IMR-90 (cell line): ENCODE results near the gene OR4E1. TPM values are rescaled to one million over a fixed set of nuclear protein-coding genes. Genes with fewer than 3 reads are reported as not detected.

Experiments
- ATAC-seq: fragments of 200-7000 bp; cut with Tn5 transposase; 2 replicates; pipeline ENCODE4 v1.9.1; 2020; ENCODE audit warnings: low read depth, mild to moderate bottlenecking, moderate library complexity
- BruUV-seq: library from RNA; stranded (reverse); fragments of 400-500 nt; replicated peaks from 2 replicates; lab custom pipeline; 2021; lab: Mats Ljungman, UMichigan
- CTCF ChIA-PET: fragments of 300-600 bp; formaldehyde crosslinking; extraction: SDS; loops from one replicate; lab custom pipeline; 2021; ENCODE audit warnings: antibody characterized with exemption; lab: Yijun Ruan, JAX
- POLR2A ChIA-PET: fragments of 300-600 bp; sonication (Branson Sonifier 250); formaldehyde crosslinking; loops from one replicate; lab custom pipeline; 2022; ENCODE audit warnings: antibody characterized with exemption; ENCODE audit not compliant: unreplicated experiment; lab: Charles Lee
- DNase-seq: peaks from one replicate; pipeline ENCODE4 v3.0.0; 2013
- H2AFZ ChIP-seq: replicated peaks from 2 replicates; pipeline ENCODE3; 2013; ENCODE audit warnings: low read length, mild to moderate bottlenecking; ENCODE audit not compliant: poor library complexity
- H2AK5ac ChIP-seq: 2 replicates; pipeline ENCODE4 v1.6.1; 2013; ENCODE audit warnings: low read depth, low read length, inconsistent platforms
- H2AK9ac ChIP-seq: replicated peaks from 2 replicates; pipeline ENCODE3; 2013; ENCODE audit warnings: mild to moderate bottlenecking, low read depth, low read length, moderate library complexity; ENCODE audit not compliant: poor library complexity
- H2BK120ac ChIP-seq: 2 replicates; pipeline ENCODE4 v1.6.1; 2013; ENCODE audit warnings: low read depth, low read length, inconsistent platforms
- H2BK15ac ChIP-seq: 3 replicates; pipeline ENCODE4 v1.6.1; 2013; ENCODE audit warnings: low read depth, low read length, inconsistent platforms
- H2BK20ac ChIP-seq: 2 replicates; pipeline ENCODE4 v1.6.1; 2013; ENCODE audit warnings: low read depth, mild to moderate bottlenecking, inconsistent platforms, low read length, moderate library complexity
- H2BK5ac ChIP-seq: 2 replicates; pipeline ENCODE4 v1.6.1; 2013; ENCODE audit warnings: mild to moderate bottlenecking, low read depth, low read length, inconsistent platforms; ENCODE audit not compliant: poor library complexity, severe bottlenecking
- H3K14ac ChIP-seq: replicated peaks from 2 replicates; pipeline ENCODE4 v1.6.1; 2013; ENCODE audit warnings: low read depth, low read length, inconsistent platforms
- H3K18ac ChIP-seq: 2 replicates; pipeline ENCODE4 v1.6.1; 2013; ENCODE audit warnings: low read depth, low read length, control low read depth
- H3K23ac ChIP-seq: 2 replicates; pipeline ENCODE4 v1.6.1; 2013; ENCODE audit warnings: low read depth, low read length, inconsistent platforms
- H3K27ac ChIP-seq: 2 replicates; pipeline ENCODE4 v1.5.1; 2013; ENCODE audit warnings: mild to moderate bottlenecking, control low read depth, low read length; ENCODE audit not compliant: insufficient read depth
- H3K27me3 ChIP-seq: 2 replicates; pipeline ENCODE4 v1.6.1; 2013; ENCODE audit warnings: low read length; ENCODE audit not compliant: control insufficient read depth, insufficient read depth
- H3K36me3 ChIP-seq: 2 replicates; pipeline ENCODE4 v1.6.1; 2013; ENCODE audit warnings: low read length, mixed read lengths; ENCODE audit not compliant: control insufficient read depth, insufficient read depth
- H3K4ac ChIP-seq: 2 replicates; pipeline ENCODE4 v1.6.1; 2013; ENCODE audit warnings: low read depth, low read length, inconsistent platforms
- H3K4me1 ChIP-seq: 2 replicates; pipeline ENCODE4 v1.6.1; 2013; ENCODE audit warnings: low read length, mixed read lengths; ENCODE audit not compliant: control insufficient read depth, insufficient read depth
- H3K4me2 ChIP-seq: 2 replicates; pipeline ENCODE4 v1.6.1; 2013; ENCODE audit warnings: low read depth, mild to moderate bottlenecking, control low read depth, low read length, moderate library complexity
- H3K4me3 ChIP-seq: 2 replicates; pipeline ENCODE4 v1.5.1; 2013; ENCODE audit warnings: low read depth, mild to moderate bottlenecking, control low read depth, low read length, moderate library complexity; ENCODE audit not compliant: insufficient read depth
- H3K56ac ChIP-seq: 2 replicates; pipeline ENCODE4 v1.6.1; 2013; ENCODE audit warnings: low read length, inconsistent platforms; ENCODE audit not compliant: insufficient read depth; ENCODE audit errors: extremely low read depth
- H3K79me1 ChIP-seq, 2 experiments: 2 replicates each; pipeline ENCODE4 v1.6.1; 2013; ENCODE audit warnings: low read length in 2 of 2, inconsistent platforms in 1 of 2, low read depth in 1 of 2
- H3K9ac ChIP-seq: 2 replicates; pipeline ENCODE4 v1.6.1; 2013; ENCODE audit warnings: low read depth, low read length, control low read depth
- H3K9me1 ChIP-seq: 2 replicates; pipeline ENCODE4 v1.6.1; 2013; ENCODE audit warnings: low read length, inconsistent platforms; ENCODE audit not compliant: insufficient read depth
- H3K9me3 ChIP-seq: 2 replicates; pipeline ENCODE4 v1.6.1; 2013; ENCODE audit warnings: low read length; ENCODE audit not compliant: control insufficient read depth, insufficient read depth
- H4K20me1 ChIP-seq: 2 replicates; pipeline ENCODE4 v1.6.1; 2013; ENCODE audit warnings: low read length, inconsistent platforms; ENCODE audit not compliant: insufficient read depth
- H4K5ac ChIP-seq: 2 replicates; pipeline ENCODE4 v1.6.1; 2013; ENCODE audit warnings: mild to moderate bottlenecking, low read depth, low read length, control low read depth
- H4K8ac ChIP-seq, 2 experiments: 2 replicates each; pipeline ENCODE4 v1.6.1; 2013; ENCODE audit warnings: low read depth in 2 of 2, low read length in 2 of 2, control low read depth in 1 of 2, inconsistent platforms in 1 of 2
- H4K91ac ChIP-seq: 2 replicates; pipeline ENCODE4 v1.6.1; 2013; ENCODE audit warnings: low read depth, low read length, inconsistent platforms; ENCODE audit not compliant: insufficient read depth
- BHLHE40 ChIP-seq: fragments of 150-350 bp; IDR thresholded peaks from 2 replicates; pipeline ENCODE4 v1.6.1; 2016; ENCODE audit warnings: mild to moderate bottlenecking, low read depth, low read length
- CEBPB ChIP-seq: IDR thresholded peaks from 2 replicates; pipeline ENCODE4 v1.6.1; 2012; ENCODE audit warnings: low read depth, low read length, improper control_type of control experiment
- CHD1 ChIP-seq: IDR thresholded peaks from 2 replicates; pipeline ENCODE4 v1.6.1; 2012; ENCODE audit warnings: low read depth, low read length, improper control_type of control experiment
- CTCF ChIP-seq: conservative IDR thresholded peaks from 2 replicates; pipeline ENCODE4 v1.5.1; 2012; ENCODE audit warnings: mild to moderate bottlenecking, low read depth, low read length, improper control_type of control experiment
- ELK1 ChIP-seq: fragments of 150-350 bp; IDR thresholded peaks from 2 replicates; pipeline ENCODE4 v1.6.1; 2016; ENCODE audit warnings: low read depth, mild to moderate bottlenecking, low read length, moderate library complexity, borderline replicate concordance
- FOS ChIP-seq: fragments of 150-350 bp; IDR thresholded peaks from 2 replicates; pipeline ENCODE4 v1.6.1; 2016; ENCODE audit warnings: low read depth, low read length
- MAFK ChIP-seq: IDR thresholded peaks from 2 replicates; pipeline ENCODE4 v1.6.1; 2012; ENCODE audit warnings: low read depth, low read length, improper control_type of control experiment
- MXI1 ChIP-seq: IDR thresholded peaks from 2 replicates; pipeline ENCODE4 v1.6.1; 2012; ENCODE audit warnings: low read depth, mild to moderate bottlenecking, low read length, moderate library complexity, borderline replicate concordance
- NFE2L2 ChIP-seq: fragments of 150-350 bp; IDR thresholded peaks from 2 replicates; pipeline ENCODE4 v1.6.1; 2016; ENCODE audit warnings: low read depth, mild to moderate bottlenecking, low read length
- POLR2A ChIP-seq: IDR thresholded peaks from 2 replicates; pipeline ENCODE4 v1.6.1; 2012; ENCODE audit warnings: mild to moderate bottlenecking, low read depth, low read length
- RCOR1 ChIP-seq: IDR thresholded peaks from 2 replicates; pipeline ENCODE4 v1.6.1; 2012; ENCODE audit warnings: mild to moderate bottlenecking, low read length, improper control_type of control experiment; ENCODE audit not compliant: insufficient replicate concordance
- RFX5 ChIP-seq: IDR thresholded peaks from 2 replicates; pipeline ENCODE4 v1.8.0; 2012; ENCODE audit warnings: low read depth, mild to moderate bottlenecking, low read length, moderate library complexity
- SMC3 ChIP-seq: fragments of 150-350 bp; IDR thresholded peaks from 2 replicates; pipeline ENCODE4 v1.6.1; 2016; ENCODE audit warnings: low read depth, mild to moderate bottlenecking, antibody characterized with exemption, low read length, moderate library complexity
- USF2 ChIP-seq: fragments of 150-350 bp; IDR thresholded peaks from 2 replicates; pipeline ENCODE4 v1.6.1; 2017; ENCODE audit warnings: mild to moderate bottlenecking, antibody characterized with exemption, low read length, low read depth
- WGBS, 2 experiments: methylation state at CpG; one replicate each; pipeline versions ENCODE4 v1.1.5 to v1.1.7; 2013; ENCODE audit warnings: missing lambda C conversion rate in 2 of 2; ENCODE audit not compliant: insufficient read length in 1 of 2; ENCODE audit errors: extremely low coverage in 2 of 2; 5-methylcytosine and 5-hydroxymethylcytosine counted together
- dilution Hi-C: fragments of 300-500 bp; cut with HindIII; formaldehyde crosslinking; loops from one replicate; pipeline ENCODE4 v1.14.3; 2018; ENCODE audit warnings: low sequenced_read_pairs; ENCODE audit not compliant: unreplicated experiment
- in situ Hi-C: fragments of 300-500 bp; cut with MboI; formaldehyde crosslinking; loops from 3 replicates; pipeline ENCODE4 v1.14.3; 2019; ENCODE audit warnings: low sequenced_read_pairs, inconsistent platforms, mixed read lengths
- intact Hi-C: fragments of 100-400 bp; cut with micrococcal nuclease; formaldehyde crosslinking; loops from 2 replicates; pipeline ENCODE4 v1.10.0; 2022
- polyA plus RNA-seq, 3 experiments: library from polyadenylated mRNA; depleted of rRNA; stranded (reverse); fragments of >200 nt; gene quantifications; 2 replicates each; pipeline ENCODE4 v1.2.3, GENCODE V29; 2012; ENCODE audit warnings: low replicate concordance in 1 of 3
- total RNA-seq: library from RNA; depleted of rRNA; stranded (reverse); fragments of >200 nt; gene quantifications from 2 replicates; pipeline ENCODE4 v1.2.3, GENCODE V29; 2012

Gene OR4E1
- total and polyA plus RNA-seq, 2 of the 4 experiments (the other 2 are of a cell fraction): not detected

GRCh38 chr14:21712036-21712435 is 38.4 kb upstream of the OR4E1 start:
- H3K79me1 ChIP-seq: no peaks in the 10 kb centered on the region
- no peak overlapping the region for H2AK5ac ChIP-seq
- H4K5ac ChIP-seq: no peak overlapping the region
- BruUV-seq: no TSS peak
- TF ChIP-seq USF2 (no peak), RCOR1 (no peak), BHLHE40 (no peak), MXI1 (no peak), CEBPB (no peak), SMC3 (no peak), CHD1 (no peak), MAFK (no peak), RFX5 (no peak), POLR2A (no peak), ELK1 (no peak), CTCF (no peak), NFE2L2 (no peak), FOS (no peak)
- ChIA-PET POLR2A (no interaction called here), CTCF (interaction anchor here (1.2 to 2.2 kb wide), 5 partner anchors 9 to 22 kb away, joined by 3 to 16 read pairs (median 5); no protein-coding TSS in a partner anchor)
- H3K14ac ChIP-seq: no peak overlapping the region
- H3K23ac ChIP-seq: no peak overlapping the region
- no peaks in the 10 kb centered on the region for H3K9me1 ChIP-seq
- DNase-seq (no peak), ATAC-seq (no peak)
- H2BK15ac ChIP-seq: no peak overlapping the region
- dilution Hi-C loops: no loop called here
- H2BK120ac ChIP-seq: no peak overlapping the region
- H3K56ac ChIP-seq: no peak overlapping the region
- no peak overlapping the region for H3K4ac ChIP-seq
- no CpG with 5 or more reads among the region's 2 CpGs for WGBS, 2 experiments
- in situ Hi-C loops: no loop called here
- H2BK20ac ChIP-seq: no peak overlapping the region
- H4K20me1 ChIP-seq: no peaks in the 10 kb centered on the region
- no peak overlapping the region for H3K18ac ChIP-seq
- no peak overlapping the region for H2AK9ac ChIP-seq
- H3K4me3 ChIP-seq: no peak overlapping the region
- intact Hi-C loops: loop anchor here (5.0 kb wide), 1 partner anchor 255 kb away; the partner anchor contains the start of gene CHD8
- H2AFZ ChIP-seq: no peak overlapping the region
- H3K36me3 ChIP-seq: no peaks in the 10 kb centered on the region
- no peak overlapping the region for H3K9ac ChIP-seq
- no peak overlapping the region for H2BK5ac ChIP-seq
- no peak overlapping the region for H4K8ac ChIP-seq
- H4K91ac ChIP-seq: no peak overlapping the region
- H3K4me1 ChIP-seq: no peaks in the 10 kb centered on the region
- H3K27me3 ChIP-seq: no peaks in the 10 kb centered on the region
- H3K9me3 ChIP-seq: no peaks in the 10 kb centered on the region
- no peak overlapping the region for H3K27ac ChIP-seq
- no peak overlapping the region for H3K4me2 ChIP-seq
